ENCODE data around the gene FNDC11.

GRCh38 chr20:63587776-63588591 is 34.0 kb downstream of the FNDC11 start:
- peak; percentile 56 for TF ChIP-seq POLR2AphosphoS5 (IDR thresholded peaks at IDR 0.05)
- TF ChIP-seq CTCF (IDR thresholded peaks at IDR 0.05), result no peak

Measured in prostate gland (tissue), 2 donors.